ENCODE data around the gene INPP5E. TPM values are rescaled to one million over a fixed set of nuclear protein-coding genes. Genes with fewer than 3 reads are reported as not detected.

The INPP5E gene
- total RNA-seq, 6 experiments from 2014 or later: 5.9 to 7.6 (median 6.0) TPM

- ATAC-seq (no peak), DNase-seq (no peak)
- no peaks in the 10 kb centered on the region for H3K27me3 ChIP-seq
- intact Hi-C loops (cut with DNase I): no loop called here
- no peaks in the 10 kb centered on the region for H3K9me3 ChIP-seq
- H3K4me1 ChIP-seq: no peaks in the 10 kb centered on the region
- no peak overlapping the region for H3K27ac ChIP-seq
- H3K36me3 ChIP-seq: peaks cover 0 to 67% (median 19%) of the 10 kb centered on the region in 4 donors
- TF ChIP-seq, protein P1, sequence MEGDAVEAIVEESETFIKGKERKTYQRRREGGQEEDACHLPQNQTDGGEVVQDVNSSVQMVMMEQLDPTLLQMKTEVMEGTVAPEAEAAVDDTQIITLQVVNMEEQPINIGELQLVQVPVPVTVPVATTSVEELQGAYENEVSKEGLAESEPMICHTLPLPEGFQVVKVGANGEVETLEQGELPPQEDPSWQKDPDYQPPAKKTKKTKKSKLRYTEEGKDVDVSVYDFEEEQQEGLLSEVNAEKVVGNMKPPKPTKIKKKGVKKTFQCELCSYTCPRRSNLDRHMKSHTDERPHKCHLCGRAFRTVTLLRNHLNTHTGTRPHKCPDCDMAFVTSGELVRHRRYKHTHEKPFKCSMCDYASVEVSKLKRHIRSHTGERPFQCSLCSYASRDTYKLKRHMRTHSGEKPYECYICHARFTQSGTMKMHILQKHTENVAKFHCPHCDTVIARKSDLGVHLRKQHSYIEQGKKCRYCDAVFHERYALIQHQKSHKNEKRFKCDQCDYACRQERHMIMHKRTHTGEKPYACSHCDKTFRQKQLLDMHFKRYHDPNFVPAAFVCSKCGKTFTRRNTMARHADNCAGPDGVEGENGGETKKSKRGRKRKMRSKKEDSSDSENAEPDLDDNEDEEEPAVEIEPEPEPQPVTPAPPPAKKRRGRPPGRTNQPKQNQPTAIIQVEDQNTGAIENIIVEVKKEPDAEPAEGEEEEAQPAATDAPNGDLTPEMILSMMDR (IDR thresholded peaks at IDR 0.05): no peak
- H3K4me3 ChIP-seq: no peak overlapping the region
- 85% methylated on average over 5 of the region's 14 CpGs for WGBS (ENCODE audit: insufficient coverage, low coverage, low lambda C conversion rate, missing lambda C conversion rate)
These were observed 50.2 kb downstream of the INPP5E start for GRCh38 chr9:136389396-136389795.

- Histone ChIP-seq H3K4me1 (no peaks in the 10 kb centered on the region), H3K36me3 (peaks cover 0 to 64% (median 20%) of the 10 kb centered on the region in 4 donors), H3K27me3 (no peaks in the 10 kb centered on the region), H3K9me3 (no peaks in the 10 kb centered on the region), H3K27ac (no peak overlapping the region), H3K4me3 (no peak overlapping the region)
- ATAC-seq: peak; percentile 22 to 94 (median 70)
- no peak for TF ChIP-seq POLR2A (IDR thresholded peaks at IDR 0.05)
- TF ChIP-seq, protein P1 (IDR thresholded peaks at IDR 0.05): no peak
- peak in 2 of 3 donors; percentile 71 to 81 for DNase-seq
- 20% methylated on average over 1 of the region's 19 CpGs for WGBS (ENCODE audit: insufficient coverage, low coverage, low lambda C conversion rate, missing lambda C conversion rate)
- intact Hi-C loops (cut with DNase I): no loop called here
These were observed 52.4 kb downstream of the INPP5E start for GRCh38 chr9:136387217-136387616.

- intact Hi-C loops (cut with DNase I): no loop called here
- TF ChIP-seq POLR2A (IDR thresholded peaks at IDR 0.05): no peak
- TF ChIP-seq, protein P1 (IDR thresholded peaks at IDR 0.05): no peak
- Histone ChIP-seq H3K9me3 (no peaks in the 10 kb centered on the region), H3K27ac (no peak overlapping the region), H3K27me3 (no peaks in the 10 kb centered on the region), H3K4me1 (no peaks in the 10 kb centered on the region), H3K4me3 (no peak overlapping the region), H3K36me3 (peaks cover 0 to 59% (median 22%) of the 10 kb centered on the region in 4 donors)
- WGBS (ENCODE audit: insufficient coverage, low coverage, low lambda C conversion rate, missing lambda C conversion rate): 80% methylated on average over 12 of the region's 13 CpGs
- DNase-seq (no peak), ATAC-seq (no peak)
These were observed 53.6 kb downstream of the INPP5E start for GRCh38 chr9:136386018-136386417.

- DNase-seq: no peak
- Histone ChIP-seq H3K4me1 (no peaks in the 10 kb centered on the region), H3K9me3 (no peaks in the 10 kb centered on the region), H3K4me3 (no peak overlapping the region), H3K27ac (no peak overlapping the region), H3K36me3 (peaks cover 0 to 59% (median 22%) of the 10 kb centered on the region in 4 donors), H3K27me3 (no peaks in the 10 kb centered on the region)
- 80% methylated on average over 11 of the region's 11 CpGs for WGBS (ENCODE audit: insufficient coverage, low coverage, low lambda C conversion rate, missing lambda C conversion rate)
- intact Hi-C loops (cut with DNase I): no loop called here
- no peak for ATAC-seq
- no peak for TF ChIP-seq POLR2A (IDR thresholded peaks at IDR 0.05)
- TF ChIP-seq, protein P1 (IDR thresholded peaks at IDR 0.05): no peak
These were observed 54.6 kb downstream of the INPP5E start for GRCh38 chr9:136385015-136385414.

DNA sequence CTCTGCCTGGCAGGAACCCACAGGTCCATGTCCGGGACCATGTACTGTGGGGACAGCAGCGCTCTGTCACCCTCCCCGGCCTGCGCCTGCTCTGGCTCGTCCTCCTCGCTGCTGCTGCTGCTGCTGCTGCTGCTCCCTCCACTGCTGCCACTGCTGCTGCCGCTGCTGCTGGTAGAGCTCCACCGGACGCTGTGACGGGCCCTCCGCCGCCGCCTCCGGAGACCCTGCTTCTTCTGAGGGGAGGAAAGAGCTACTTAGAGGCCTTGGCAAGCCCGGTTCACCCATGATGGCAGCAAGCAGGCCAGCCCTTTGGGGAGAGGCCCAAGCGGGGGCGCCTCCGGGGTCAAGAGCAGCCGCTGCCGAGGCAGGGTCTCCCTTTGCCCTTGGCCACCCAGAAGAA, 56.2 kb downstream of the INPP5E start:
- no CpG with 5 or more reads among the region's 20 CpGs for WGBS (ENCODE audit: insufficient coverage, low coverage, low lambda C conversion rate, missing lambda C conversion rate)
- ATAC-seq: no peak

More for the DNA sequence above, 56.2 kb downstream of the INPP5E start:
- intact Hi-C loops (cut with DNase I): no loop called here
- Histone ChIP-seq H3K27me3 (no peaks in the 10 kb centered on the region), H3K4me1 (peaks cover 0 to 6% (median 0%) of the 10 kb centered on the region in 4 donors), H3K27ac (no peak overlapping the region), H3K36me3 (peaks cover 0 to 52% (median 20%) of the 10 kb centered on the region in 4 donors), H3K4me3 (no peak overlapping the region), H3K9me3 (no peaks in the 10 kb centered on the region)
- DNase-seq: no peak
- TF ChIP-seq, protein P1 (IDR thresholded peaks at IDR 0.05): no peak
- TF ChIP-seq POLR2A (IDR thresholded peaks at IDR 0.05): no peak

Data from right lobe of liver (tissue), 6 donors.